OCI-M1 (cell line): ENCODE results near the gene GBA3.
A peak's percentile ranks its signal among the peaks of the same experiment; 100 is the strongest.

Experiments used
- DNase-seq: peaks from one replicate; lab custom pipeline; 2025; lab: John Stamatoyannopoulos, UW

Gene GBA3

GRCh38 chr4:22692736-22693135 lies at the start of gene GBA3:
TSS of gene GBA3 (plus strand) at chr4:22692937.
- DNase-seq, result no peak

DNA sequence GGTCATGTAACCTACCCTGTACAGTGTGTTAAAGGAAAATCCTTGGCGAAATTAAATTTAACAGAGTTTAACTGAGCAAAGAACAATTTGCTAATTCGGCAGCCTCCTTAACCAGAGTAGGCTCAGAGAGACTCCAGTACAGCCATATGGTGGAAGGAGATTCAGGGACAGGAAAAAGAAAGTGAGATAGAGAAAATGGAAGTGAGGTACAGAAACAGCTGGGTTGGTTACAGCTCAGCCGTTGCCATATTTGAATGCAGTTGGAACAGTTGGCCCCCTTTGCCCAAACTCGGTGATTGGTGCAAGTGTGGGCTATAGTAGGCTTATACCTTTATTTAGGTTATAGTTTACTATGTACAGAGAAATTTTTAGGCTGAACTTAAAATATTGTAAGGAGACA lies 48.8 kb upstream of the GBA3 start:
- DNase-seq, result no peak

DNA sequence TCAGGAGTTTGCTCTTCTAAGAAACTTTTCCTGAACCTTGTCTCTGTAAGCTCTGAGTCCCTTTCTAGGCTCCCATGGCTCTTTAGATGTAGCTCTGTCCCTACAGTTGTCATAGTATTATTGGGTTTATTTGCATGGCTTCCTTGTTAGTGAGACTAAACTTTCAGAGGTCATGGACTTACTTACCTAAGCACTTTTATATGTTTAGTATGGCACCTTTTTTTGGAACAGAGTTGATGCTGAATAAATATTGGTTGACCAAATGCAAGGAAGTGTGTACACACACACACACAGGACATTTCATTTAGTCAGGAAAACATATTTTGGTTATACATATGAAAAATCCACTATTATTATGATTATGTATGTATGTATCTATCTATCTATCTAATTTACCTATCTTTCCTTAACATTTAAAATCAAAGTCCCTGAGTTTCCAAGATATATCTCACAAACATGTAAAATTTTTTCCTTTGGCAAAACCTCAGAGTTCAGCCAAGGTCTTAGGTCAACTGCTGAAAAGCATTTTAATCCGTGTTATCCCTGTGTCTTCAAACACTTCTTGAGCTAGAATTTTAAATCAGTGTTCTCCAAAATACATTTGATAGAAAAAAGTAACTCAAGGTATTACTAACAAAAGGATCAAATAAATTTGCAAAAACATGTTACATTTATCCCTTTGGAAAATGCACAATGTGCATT lies 47.1 kb upstream of the GBA3 start:
- DNase-seq, result no peak

- DNase-seq, result no peak
Measured at GRCh38 chr4:22648996-22649395, 43.7 kb upstream of the GBA3 start.

GRCh38 chr4:22650771-22651170 lies 42.0 kb upstream of the GBA3 start:
- DNase-seq, result no peak

GRCh38 chr4:22653752-22654151 lies 39.0 kb upstream of the GBA3 start:
- DNase-seq, result no peak

DNA sequence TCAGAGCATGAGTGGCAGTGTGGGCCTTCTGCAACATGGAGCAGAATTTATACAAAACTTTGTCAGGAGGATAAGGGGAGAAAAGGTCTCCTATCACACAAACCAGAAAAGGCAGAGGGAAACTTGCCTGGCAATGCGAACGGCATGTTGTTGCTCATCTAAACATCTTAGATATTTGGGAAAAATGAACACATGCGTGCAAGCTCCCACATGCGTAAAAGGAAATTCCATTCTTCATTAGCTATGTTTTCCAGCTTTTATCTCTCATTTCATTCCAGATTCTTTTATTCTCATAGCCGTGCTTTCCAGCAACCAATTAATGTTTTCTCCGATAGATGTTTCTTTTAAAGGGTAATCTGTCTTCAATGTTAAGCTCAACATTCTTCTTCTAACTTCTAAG lies 31.3 kb upstream of the GBA3 start:
- no peak for DNase-seq

GRCh38 chr4:22667332-22667940 lies 25.3 kb upstream of the GBA3 start:
- DNase-seq, result peak; percentile 9

DNA sequence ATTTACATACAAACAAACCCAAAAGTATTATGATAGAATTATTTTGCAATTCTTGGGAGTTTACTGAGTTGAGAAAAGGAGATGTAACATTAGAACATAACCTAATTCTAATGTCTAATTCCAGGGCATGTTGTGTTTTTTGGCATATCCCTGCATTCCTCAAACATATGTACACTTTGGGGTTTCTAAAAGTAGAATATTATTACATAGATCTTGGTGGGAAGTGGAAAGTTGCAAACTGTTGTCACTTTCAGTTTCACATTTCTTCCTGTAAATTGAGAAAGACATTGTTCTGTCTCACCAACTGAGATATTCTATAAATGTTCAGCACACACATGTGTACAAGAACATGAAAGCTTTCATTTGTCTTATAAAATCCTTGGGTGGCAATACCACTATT lies 24.4 kb upstream of the GBA3 start:
- peak; percentile 76 for DNase-seq

- peak; percentile 57 for DNase-seq
Measured at GRCh38 chr4:22668702-22669101, 24.0 kb upstream of the GBA3 start.

- DNase-seq, result peak; percentile 78
Measured at GRCh38 chr4:22670956-22671355, 21.8 kb upstream of the GBA3 start.

GRCh38 chr4:22672519-22672918 lies 20.2 kb upstream of the GBA3 start:
- DNase-seq, result no peak

DNA sequence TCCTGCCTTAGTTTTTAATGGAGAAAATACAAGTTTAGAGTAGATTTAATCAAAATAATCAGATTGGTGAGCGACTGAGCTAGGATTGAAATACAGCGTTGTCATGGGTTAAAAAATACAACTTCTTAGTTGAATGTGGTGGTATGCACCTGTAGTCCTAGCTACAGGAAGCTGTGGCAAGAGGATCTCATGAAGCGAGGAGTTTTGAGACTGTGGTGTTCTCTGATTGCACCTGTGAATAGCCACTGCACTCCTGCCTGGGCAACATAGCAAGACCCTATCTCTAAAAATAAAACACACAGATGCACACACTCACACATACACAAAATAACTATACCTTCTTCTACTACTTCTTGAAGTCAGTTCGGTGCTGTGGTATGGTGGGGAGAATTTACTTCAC lies 19.8 kb upstream of the GBA3 start:
- no peak for DNase-seq

- no peak for DNase-seq
Measured at GRCh38 chr4:22674700-22675099, 18.0 kb upstream of the GBA3 start.

GRCh38 chr4:22676063-22676462 lies 16.7 kb upstream of the GBA3 start:
- no peak for DNase-seq

GRCh38 chr4:22677780-22678179 lies 15.0 kb upstream of the GBA3 start:
- DNase-seq, result no peak

DNA sequence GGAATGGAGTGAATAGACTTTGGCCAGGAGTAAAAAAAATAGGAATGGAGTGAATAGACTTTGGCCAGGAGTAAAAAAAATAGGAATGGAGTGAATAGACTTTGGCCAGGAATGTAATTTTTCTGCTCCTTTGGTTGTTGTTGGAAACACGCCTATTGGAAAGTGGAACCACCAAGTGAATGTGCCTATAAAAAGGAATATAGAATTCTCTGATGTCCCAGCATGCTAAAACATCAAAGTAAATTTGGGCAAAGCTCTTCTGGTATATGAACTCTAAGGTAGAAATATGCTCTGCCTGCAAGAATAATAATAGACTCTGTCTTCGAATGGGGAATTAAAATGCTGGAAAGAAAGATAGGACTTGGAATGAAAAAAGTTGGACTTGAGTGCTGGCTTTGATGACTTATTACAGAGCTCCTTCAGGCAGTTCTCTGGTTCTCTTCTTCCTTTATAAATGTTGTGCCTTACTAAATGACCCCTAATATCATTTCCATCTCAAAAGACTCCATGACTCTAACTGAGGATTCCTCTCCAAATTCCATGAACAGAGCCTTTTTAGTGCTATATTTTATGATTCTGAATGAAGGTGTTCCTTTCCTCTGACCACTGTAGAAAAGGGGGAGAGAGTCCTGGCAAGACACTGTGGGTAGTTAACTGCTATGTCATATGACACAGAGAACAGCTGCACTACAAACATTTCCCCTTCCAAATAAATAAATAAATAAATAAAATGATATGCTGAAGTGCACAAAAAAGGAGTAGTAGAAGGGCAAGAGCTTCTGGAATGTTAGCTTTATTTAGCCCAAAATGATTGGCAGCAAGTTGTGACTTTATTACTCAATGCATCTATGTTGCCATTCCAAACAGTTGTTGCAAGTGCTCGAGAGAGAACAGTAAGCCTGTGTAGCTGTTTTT lies 13.5 kb upstream of the GBA3 start:
- peak; percentile 5 for DNase-seq

- DNase-seq, result no peak
Measured at GRCh38 chr4:22680065-22680642, 12.6 kb upstream of the GBA3 start.

GRCh38 chr4:22683726-22684125 lies 9.0 kb upstream of the GBA3 start:
- DNase-seq, result no peak

DNA sequence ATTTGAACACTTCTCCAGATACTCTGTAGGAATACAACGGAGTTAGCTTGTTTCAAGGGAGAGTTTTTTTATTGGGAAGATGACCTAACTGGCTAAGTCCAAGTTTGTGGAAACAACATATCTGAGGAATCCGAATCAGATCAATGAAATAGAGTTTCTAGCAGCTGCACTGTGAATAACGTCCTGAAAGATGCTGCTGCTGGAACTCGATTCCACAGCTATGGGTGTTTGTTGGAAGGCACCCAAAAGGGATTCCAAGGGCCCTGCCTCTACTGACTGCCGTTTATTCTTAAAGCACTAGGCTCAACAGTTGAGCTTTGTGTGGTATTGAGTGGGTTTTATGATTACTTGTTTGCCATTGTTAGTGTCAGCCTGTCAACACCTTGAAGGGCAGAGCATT lies 6.6 kb upstream of the GBA3 start:
- no peak for DNase-seq

- DNase-seq, result no peak
Measured at GRCh38 chr4:22688236-22688635, 4.5 kb upstream of the GBA3 start.

DNA sequence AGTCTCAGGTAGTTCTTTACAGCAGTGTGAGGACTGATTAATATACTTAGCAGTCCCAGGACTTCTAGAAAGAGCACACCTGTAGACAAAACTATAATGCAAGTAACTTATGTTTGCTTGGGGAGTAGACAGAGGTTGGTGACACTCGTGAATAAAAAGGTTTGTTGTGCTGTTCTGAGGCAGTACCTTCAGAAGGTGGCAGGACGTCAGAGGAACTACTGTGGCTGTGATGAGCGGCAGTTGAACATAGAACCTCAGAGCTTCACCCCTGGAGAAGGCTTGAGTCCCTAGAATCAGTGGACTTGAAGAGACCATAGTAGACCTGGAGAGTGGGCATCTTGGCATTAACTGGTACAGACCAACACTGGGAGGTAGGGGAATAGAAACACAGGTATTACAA lies 3.3 kb upstream of the GBA3 start:
- DNase-seq, result no peak

- no peak for DNase-seq
Measured at GRCh38 chr4:22695029-22695428, 2.3 kb downstream of the GBA3 start.
